WERI-Rb-1 (cell line): ENCODE results near the gene SETMAR.

Experiments
- DNase-seq: peaks from one replicate; pipeline ENCODE4 v3.0.0-alpha.2; 2020
- H3K27ac ChIP-seq: fragments of 250-450 bp; sonication (Bioruptor Pico); 2 replicates; pipeline ENCODE4 v1.5.1; 2020; ENCODE audit warnings: mild to moderate bottlenecking, moderate library complexity
- H3K27me3 ChIP-seq: fragments of 250-450 bp; sonication (Bioruptor Pico); 2 replicates; pipeline ENCODE4 v1.5.1; 2021; ENCODE audit warnings: mild to moderate bottlenecking, low read depth, moderate library complexity; ENCODE audit not compliant: insufficient read depth, severe bottlenecking
- H3K36me3 ChIP-seq: fragments of 250-450 bp; sonication (Bioruptor Pico); 2 replicates; pipeline ENCODE4 v1.5.1; 2020; ENCODE audit warnings: mild to moderate bottlenecking, moderate library complexity
- H3K4me3 ChIP-seq: 2 replicates; pipeline ENCODE4 v1.5.1; 2011; ENCODE audit warnings: low read depth, mild to moderate bottlenecking, control low read depth, low read length
- H3K9me3 ChIP-seq: fragments of 250-450 bp; sonication (Bioruptor Pico); 2 replicates; pipeline ENCODE4 v1.5.1; 2021; ENCODE audit warnings: mild to moderate bottlenecking, moderate library complexity; ENCODE audit not compliant: severe bottlenecking
- TF ChIP-seq, protein P1 (sequence below): IDR thresholded peaks from 2 replicates; pipeline ENCODE4 v1.5.1; 2011; ENCODE audit warnings: low read depth, mild to moderate bottlenecking, control low read depth, inconsistent platforms, low read length

Gene SETMAR

GRCh38 chr3:4309491-4310128 is 6.4 kb downstream of the SETMAR start:
- H3K4me3 ChIP-seq: no peak overlapping the region
- H3K36me3 ChIP-seq: peaks cover 12% of the 10 kb centered on the region
- DNase-seq: no peak
- H3K27ac ChIP-seq: no peak overlapping the region
- H3K9me3 ChIP-seq: no peaks in the 10 kb centered on the region
- TF ChIP-seq, protein P1, sequence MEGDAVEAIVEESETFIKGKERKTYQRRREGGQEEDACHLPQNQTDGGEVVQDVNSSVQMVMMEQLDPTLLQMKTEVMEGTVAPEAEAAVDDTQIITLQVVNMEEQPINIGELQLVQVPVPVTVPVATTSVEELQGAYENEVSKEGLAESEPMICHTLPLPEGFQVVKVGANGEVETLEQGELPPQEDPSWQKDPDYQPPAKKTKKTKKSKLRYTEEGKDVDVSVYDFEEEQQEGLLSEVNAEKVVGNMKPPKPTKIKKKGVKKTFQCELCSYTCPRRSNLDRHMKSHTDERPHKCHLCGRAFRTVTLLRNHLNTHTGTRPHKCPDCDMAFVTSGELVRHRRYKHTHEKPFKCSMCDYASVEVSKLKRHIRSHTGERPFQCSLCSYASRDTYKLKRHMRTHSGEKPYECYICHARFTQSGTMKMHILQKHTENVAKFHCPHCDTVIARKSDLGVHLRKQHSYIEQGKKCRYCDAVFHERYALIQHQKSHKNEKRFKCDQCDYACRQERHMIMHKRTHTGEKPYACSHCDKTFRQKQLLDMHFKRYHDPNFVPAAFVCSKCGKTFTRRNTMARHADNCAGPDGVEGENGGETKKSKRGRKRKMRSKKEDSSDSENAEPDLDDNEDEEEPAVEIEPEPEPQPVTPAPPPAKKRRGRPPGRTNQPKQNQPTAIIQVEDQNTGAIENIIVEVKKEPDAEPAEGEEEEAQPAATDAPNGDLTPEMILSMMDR: no peak
- H3K27me3 ChIP-seq: no peaks in the 10 kb centered on the region

DNA sequence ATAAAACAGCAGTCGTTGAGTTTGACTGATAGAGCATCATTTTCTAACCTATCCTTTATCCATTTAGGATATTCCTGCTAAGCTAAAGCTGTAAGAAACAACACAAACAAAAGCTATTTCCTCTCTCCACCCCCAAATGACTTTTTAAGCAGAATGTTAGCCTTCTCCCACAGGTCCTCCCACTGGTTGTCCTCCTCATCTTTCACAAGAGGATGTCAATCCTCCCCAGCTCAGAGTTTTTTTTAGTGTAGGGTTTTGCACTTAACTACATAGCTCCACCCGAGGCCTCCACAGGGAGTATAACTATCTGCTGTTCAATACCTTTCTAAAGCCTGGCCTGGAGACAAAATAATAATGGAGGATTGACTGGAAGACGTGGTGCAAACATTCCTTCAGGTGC is 7.8 kb downstream of the SETMAR start:
- peaks cover 10% of the 10 kb centered on the region for H3K36me3 ChIP-seq
- no peaks in the 10 kb centered on the region for H3K27me3 ChIP-seq
- no peak overlapping the region for H3K4me3 ChIP-seq
- no peak overlapping the region for H3K27ac ChIP-seq
- no peak for DNase-seq
- TF ChIP-seq, protein P1: no peak
- no peaks in the 10 kb centered on the region for H3K9me3 ChIP-seq

DNA sequence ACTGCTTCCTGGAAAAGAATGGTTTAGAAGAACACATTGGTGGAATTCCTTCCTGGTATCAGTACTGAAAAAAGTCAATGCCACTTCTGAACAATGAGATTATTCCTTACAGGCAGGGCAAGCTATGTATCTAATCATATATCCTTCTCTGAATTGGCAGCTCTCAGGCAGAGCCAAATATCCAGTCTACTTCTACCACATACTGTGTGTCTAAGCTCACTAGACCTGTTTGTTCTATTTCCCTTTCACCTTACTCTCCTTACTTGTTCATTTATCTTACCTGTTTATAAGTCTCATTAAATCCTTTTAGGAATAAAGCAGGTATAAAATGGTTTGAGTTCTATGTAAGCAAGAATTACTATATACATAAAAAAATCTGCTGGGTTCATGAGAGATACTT is 8.3 kb downstream of the SETMAR start:
- no peak for DNase-seq
- H3K9me3 ChIP-seq: no peaks in the 10 kb centered on the region
- no peak overlapping the region for H3K4me3 ChIP-seq
- H3K27me3 ChIP-seq: no peaks in the 10 kb centered on the region
- H3K27ac ChIP-seq: no peak overlapping the region
- H3K36me3 ChIP-seq: peaks cover 14% of the 10 kb centered on the region
- TF ChIP-seq, protein P1: no peak

DNA sequence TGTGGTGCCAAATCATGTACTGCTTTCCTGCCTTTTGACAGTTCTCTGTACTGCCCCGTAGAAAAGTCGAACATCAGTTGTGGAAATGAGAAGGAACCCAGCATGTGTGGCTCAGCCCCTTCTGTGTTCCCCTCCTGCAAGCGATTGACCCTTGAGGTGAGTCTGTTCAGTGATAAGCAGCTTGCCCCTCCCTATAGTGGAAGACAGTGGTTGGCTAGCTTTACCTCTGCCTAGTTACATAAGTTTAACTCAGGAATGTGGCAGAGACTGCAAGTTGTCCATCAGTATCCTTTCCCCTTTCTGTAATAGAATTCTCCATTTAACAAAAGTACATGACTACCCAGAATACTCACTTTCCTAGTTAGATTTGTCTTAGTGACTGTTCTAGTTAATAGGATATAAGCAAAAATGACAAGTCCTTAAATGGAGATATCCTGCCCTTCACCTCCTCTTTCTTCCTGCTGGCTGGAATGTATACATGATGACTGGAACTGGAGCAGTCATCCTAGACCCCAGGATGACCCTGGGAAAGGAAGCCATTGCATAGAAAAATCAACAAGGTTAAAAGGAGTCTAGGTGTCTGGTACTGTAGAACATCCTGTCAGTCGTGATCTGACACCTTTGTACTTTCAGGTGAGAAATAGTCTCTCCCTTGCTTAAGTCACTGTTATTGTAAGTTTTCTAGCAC is 10.6 kb downstream of the SETMAR start:
- no peaks in the 10 kb centered on the region for H3K9me3 ChIP-seq
- no peak overlapping the region for H3K27ac ChIP-seq
- H3K36me3 ChIP-seq: peaks cover 13% of the 10 kb centered on the region
- no peak overlapping the region for H3K4me3 ChIP-seq
- DNase-seq: no peak
- TF ChIP-seq, protein P1: no peak
- no peaks in the 10 kb centered on the region for H3K27me3 ChIP-seq

DNA sequence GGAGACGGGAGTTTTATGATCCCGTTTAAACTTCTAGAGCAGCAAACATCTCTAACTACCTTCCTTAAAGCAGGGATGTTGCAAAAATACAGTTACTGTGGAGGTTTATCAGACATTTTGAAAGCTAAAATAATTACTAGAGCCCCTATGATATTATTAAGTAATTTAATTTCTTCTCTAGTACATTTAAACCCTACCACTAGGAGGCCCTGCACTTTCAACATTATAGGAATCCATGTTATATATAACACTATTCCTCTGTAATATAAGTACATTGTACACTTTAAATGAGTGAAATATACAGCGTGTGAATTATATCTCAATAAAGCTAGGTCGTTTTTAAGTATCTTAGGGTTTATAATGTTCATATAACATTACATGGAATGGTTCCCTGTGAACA is 11.5 kb downstream of the SETMAR start:
- DNase-seq: no peak
- Histone ChIP-seq H3K36me3 (peaks cover 13% of the 10 kb centered on the region), H3K27me3 (no peaks in the 10 kb centered on the region)

More for the DNA sequence above, 11.5 kb downstream of the SETMAR start:
- H3K4me3 ChIP-seq: no peak overlapping the region
- TF ChIP-seq, protein P1: no peak
- H3K27ac ChIP-seq: no peak overlapping the region
- no peaks in the 10 kb centered on the region for H3K9me3 ChIP-seq
